Gastrocnemius medialis (tissue), 4 donors: ENCODE results near the gene NLRC5.

Experiments used
- CTCF ChIP-seq, 5 experiments: fragments of 450-650 bp in 3 of 5; fragments of 200-600 bp in 2 of 5; sonication (generic) in 2 of 5; IDR thresholded peaks in 4 of 5; conservative IDR thresholded peaks in 1 of 5; 1 replicate in 4 of 5; 2 replicates in 1 of 5; pipeline ENCODE4 v1.5.1; 2016 to 2019; ENCODE audit warnings: antibody characterized with exemption in 5 of 5, mild to moderate bottlenecking in 3 of 5, moderate library complexity in 3 of 5
- POLR2A ChIP-seq, 2 donors: fragments of 450-650 bp; IDR thresholded peaks; one replicate each; pipeline ENCODE4 v1.6.1; 2017; ENCODE audit warnings: antibody characterized with exemption in 2 of 2, mild to moderate bottlenecking in 2 of 2, moderate library complexity in 2 of 2

GRCh38 chr16:57029161-57030160 lies 40.1 kb downstream of the NLRC5 start:
- no peak for TF ChIP-seq CTCF (IDR thresholded peaks at IDR 0.05 in 4 of 5, conservative IDR thresholded peaks at IDR 0.05 in 1 of 5)
- TF ChIP-seq POLR2A (IDR thresholded peaks at IDR 0.05) = no peak
